Measurements from ENCODE around the gene ANKRD39. TPM values are rescaled to one million over a fixed set of nuclear protein-coding genes. Genes with fewer than 3 reads are reported as not detected.

ANKRD39 gene, protein sequence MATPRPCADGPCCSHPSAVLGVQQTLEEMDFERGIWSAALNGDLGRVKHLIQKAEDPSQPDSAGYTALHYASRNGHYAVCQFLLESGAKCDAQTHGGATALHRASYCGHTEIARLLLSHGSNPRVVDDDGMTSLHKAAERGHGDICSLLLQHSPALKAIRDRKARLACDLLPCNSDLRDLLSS
- total RNA-seq: 3.1 and 10.3 TPM in 2 replicates

GRCh38 chr2:96857667-96858372, at the start of gene ANKRD39:
TSS of gene ANKRD39 (minus strand) at chr2:96858016. CDS start at chr2:96857987, 29 bp downstream.

DNA sequence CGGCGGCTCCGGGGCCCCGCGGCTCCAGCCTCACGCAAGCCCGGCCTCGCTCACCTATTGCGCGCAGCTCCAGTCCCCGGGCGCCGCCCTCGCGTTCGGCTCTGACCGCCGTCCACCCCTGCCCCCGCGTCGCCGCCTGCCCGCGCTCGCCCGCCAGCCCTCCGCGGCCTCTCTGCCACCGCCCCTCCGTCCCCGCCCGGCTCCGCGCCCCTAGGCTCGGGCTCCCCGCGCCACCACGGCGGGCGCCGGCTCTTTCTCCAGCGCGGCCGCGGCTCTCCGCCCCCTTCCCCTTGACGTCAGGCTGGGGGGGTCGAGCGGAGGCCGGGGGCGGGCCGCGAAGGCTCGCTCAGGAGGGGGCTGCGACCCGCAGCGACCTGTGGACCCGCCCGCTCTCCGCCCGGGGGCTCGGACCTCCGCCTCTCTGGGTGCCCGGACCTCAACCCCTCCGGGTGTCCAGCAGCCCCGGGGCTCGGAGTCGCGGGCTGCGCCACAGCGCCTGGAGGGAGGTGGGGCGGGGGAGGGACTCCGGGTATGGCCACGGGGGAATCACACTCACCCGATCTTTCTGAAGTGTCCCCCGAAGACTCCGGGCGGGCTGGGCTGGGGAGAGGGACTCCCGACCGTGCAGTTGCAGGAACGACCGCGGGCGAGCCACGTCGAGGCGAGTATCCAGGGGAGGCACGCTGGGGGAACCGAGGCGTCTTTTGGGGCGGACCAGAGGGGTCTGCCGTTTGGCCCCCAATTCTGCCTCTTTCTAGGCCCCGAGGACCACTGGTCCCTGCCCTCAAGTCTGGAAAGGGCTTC, 12.2 kb upstream of the ANKRD39 start, which contains the start of gene SEMA4C:
Gene SEMA4C, minus strand, starts transcription at position 259 of the 804 bp plus-strand sequence. CDS start 2,194 bp downstream, outside the sequence.

GRCh38 chr2:96843538-96844268, 14.1 kb downstream of the ANKRD39 start, which contains the start of gene ANKRD23:
TSS of gene ANKRD23 (minus strand) at chr2:96844021. CDS start at chr2:96843992, 29 bp downstream.

GRCh38 chr2:96816127-96816835, 41.5 kb downstream of the ANKRD39 start, which contains the start of gene CNNM3:
TSS of gene CNNM3 (plus strand) at chr2:96816268. CDS start at chr2:96816278, 10 bp downstream.

Small RNAs within 50 kb of the gene (small RNA-seq; reads per million reads assigned to genes)
- gene MIR3127 (ENCODE audit: low replicate concordance): not detected

Other genes starting within 250 kb of the ANKRD39 start
- 41.7 and 44.0 TPM in 2 replicates for gene KANSL3, start 219.7 kb downstream of the ANKRD39 start, total RNA-seq
- gene FER1L5, start 215.3 kb downstream of the ANKRD39 start, total RNA-seq: under 0.01 and 0.29 TPM in 2 replicates
- 19.5 and 24.1 TPM in 2 replicates for gene LMAN2L, start 118.0 kb downstream of the ANKRD39 start, total RNA-seq
- gene CNNM4, start 97.1 kb downstream of the ANKRD39 start, total RNA-seq: 5.9 and 7.0 TPM in 2 replicates
- gene CNNM3, start 41.7 kb downstream of the ANKRD39 start, total RNA-seq: 10.0 and 19.0 TPM in 2 replicates
- gene ANKRD23, start 14.0 kb downstream of the ANKRD39 start, total RNA-seq: 1.1 and 1.3 TPM in 2 replicates
- gene SEMA4C, start 12.1 kb upstream of the ANKRD39 start, total RNA-seq: 43.1 and 43.5 TPM in 2 replicates
- not detected in 2 replicates for gene FAM178B, start 128.6 kb upstream of the ANKRD39 start, total RNA-seq
- gene FAHD2B, start 236.9 kb upstream of the ANKRD39 start, total RNA-seq: 2.1 and 3.7 TPM in 2 replicates